GM21619 (cell line): Measurements from ENCODE around the gene LRRTM4.
"Not testable (repeated sequence)": the region's sequence is repeated elsewhere in the genome, so short reads cannot be mapped to it uniquely, and the experiment has no call there.

Experiments used
- ATAC-seq: cut with Tn5 transposase; IDR thresholded peaks from one replicate; pipeline ENCODE4 v1.9.1; 2021; ENCODE audit not compliant: unreplicated experiment

Gene LRRTM4

GRCh38 chr2:76759634-76760366, 762.4 kb downstream of the LRRTM4 start:
- no peak for ATAC-seq

- ATAC-seq = no peak
Observed at GRCh38 chr2:76752506-76752905, 769.7 kb downstream of the LRRTM4 start.

- ATAC-seq = no peak
Observed at GRCh38 chr2:76749858-76750257, 772.3 kb downstream of the LRRTM4 start.

GRCh38 chr2:76748581-76749296, 773.4 kb downstream of the LRRTM4 start:
- ATAC-seq = no peak

GRCh38 chr2:76745605-76746004, 776.6 kb downstream of the LRRTM4 start:
- ATAC-seq = no peak

- no peak for ATAC-seq
Observed at GRCh38 chr2:76737607-76738006, 784.6 kb downstream of the LRRTM4 start.

- ATAC-seq = no peak
Observed at GRCh38 chr2:76733736-76734135, 788.4 kb downstream of the LRRTM4 start.

- ATAC-seq = no peak
Observed at GRCh38 chr2:76731157-76731556, 791.0 kb downstream of the LRRTM4 start.

GRCh38 chr2:76730021-76730420, 792.2 kb downstream of the LRRTM4 start:
- no peak for ATAC-seq

- ATAC-seq = no peak
Observed at GRCh38 chr2:76721226-76721625, 801.0 kb downstream of the LRRTM4 start.

GRCh38 chr2:76713312-76713711, 808.9 kb downstream of the LRRTM4 start:
- no peak for ATAC-seq

GRCh38 chr2:76711490-76711889, 810.7 kb downstream of the LRRTM4 start:
- ATAC-seq = no peak

GRCh38 chr2:76700894-76701293, 821.3 kb downstream of the LRRTM4 start:
- ATAC-seq = no peak

GRCh38 chr2:76697998-76698713, 824.0 kb downstream of the LRRTM4 start:
- not testable (repeated sequence) for ATAC-seq
